Measurements from ENCODE around the gene CRYGD.
"Not testable (repeated sequence)": the region's sequence is repeated elsewhere in the genome, so short reads cannot be mapped to it uniquely, and the experiment has no call there.

Gene CRYGD

GRCh38 chr2:208124013-208124715 is at the start of gene CRYGD:
TSS of gene CRYGD (minus strand) at chr2:208124524. CDS start at chr2:208124473, 51 bp downstream.
- DNase-seq = peak in 1 of 56 donors; percentile 2

- no peak for DNase-seq
Measured at GRCh38 chr2:208172125-208172524, 47.8 kb upstream of the CRYGD start.

GRCh38 chr2:208164951-208165755 is 40.8 kb upstream of the CRYGD start:
- DNase-seq = no peak

GRCh38 chr2:208163489-208163888 is 39.2 kb upstream of the CRYGD start, which contains the start of gene CRYGA:
TSS of gene CRYGA (minus strand) at chr2:208163589. CDS start at chr2:208163556, 33 bp downstream.
- no peak for DNase-seq

GRCh38 chr2:208156439-208156838 is 32.1 kb upstream of the CRYGD start:
- DNase-seq = no peak

GRCh38 chr2:208153156-208153555 is 28.8 kb upstream of the CRYGD start:
- DNase-seq = no peak

GRCh38 chr2:208150956-208151355 is 26.6 kb upstream of the CRYGD start:
- DNase-seq = no peak

- no peak for DNase-seq
Measured at GRCh38 chr2:208150094-208150493, 25.8 kb upstream of the CRYGD start.

- DNase-seq = no peak
Measured at GRCh38 chr2:208148803-208149202, 24.5 kb upstream of the CRYGD start.

- DNase-seq = no peak
Measured at GRCh38 chr2:208147759-208148158, 23.4 kb upstream of the CRYGD start.

- DNase-seq = no peak
Measured at GRCh38 chr2:208147008-208147407, 22.7 kb upstream of the CRYGD start.

GRCh38 chr2:208146006-208146405 is 21.7 kb upstream of the CRYGD start, which contains the start of gene CRYGB:
TSS of gene CRYGB (minus strand) at chr2:208146158. CDS start at chr2:208146120, 38 bp downstream.
- DNase-seq = no peak

GRCh38 chr2:208142925-208143799 is 18.8 kb upstream of the CRYGD start:
- DNase-seq = peak in 2 of 56 donors; percentile 3 to 7

- DNase-seq = peak in 1 of 56 donors; percentile 3
Measured at GRCh38 chr2:208142240-208142924, 18.1 kb upstream of the CRYGD start.

GRCh38 chr2:208139447-208139846 is 15.1 kb upstream of the CRYGD start:
- DNase-seq = no peak

- DNase-seq = not testable (repeated sequence)
Measured at GRCh38 chr2:208138334-208138733, 14.0 kb upstream of the CRYGD start.

- no peak for DNase-seq
Measured at GRCh38 chr2:208136716-208137094, 12.4 kb upstream of the CRYGD start.

- no peak for DNase-seq
Measured at GRCh38 chr2:208135794-208136715, 11.7 kb upstream of the CRYGD start.

GRCh38 chr2:208134928-208135586 is 10.7 kb upstream of the CRYGD start:
- DNase-seq = no peak

Measured in nucleus accumbens (tissue), 56 donors.